SK-MEL-5 (cell line): ENCODE results near the gene RILP. TPM values are rescaled to one million over a fixed set of nuclear protein-coding genes. Genes with fewer than 3 reads are reported as not detected.

ENCODE experiments used
- DNase-seq: peaks from one replicate; pipeline ENCODE4 v3.0.0-alpha.2; 2016; ENCODE audit warnings: low read depth, low spot score
- in situ Hi-C: cut with HindIII; loops from 2 replicates; pipeline ENCODE4 v1.10.0; 2016; ENCODE audit warnings: low sequenced_read_pairs, high pct_unique_total_duplicates, low pct_unique_long_range_greater_than_20kb
- small RNA-seq, 2 experiments: library from RNA; depleted of rRNA; stranded (forward); fragments of <200 nt; gene quantifications; one replicate each; pipeline ENCODE3, GENCODE V24; 2014
- total RNA-seq: library from RNA; depleted of rRNA; stranded (reverse); fragments of >200 nt; shearing (Covaris generic); gene quantifications from 2 replicates; pipeline ENCODE4 v1.2.3, GENCODE V29; 2014; rRNA removed

RILP gene
- total RNA-seq, 1 experiment from 2014 or later, result 10.4 TPM

GRCh38 chr17:1617620-1618174, 32.0 kb downstream of the RILP start:
- DNase-seq, result peak; percentile 49
- in situ Hi-C loops, result no loop called here

GRCh38 chr17:1616101-1616500, 33.6 kb downstream of the RILP start:
- in situ Hi-C loops, result no loop called here
- DNase-seq, result no peak

GRCh38 chr17:1612400-1612799, 37.3 kb downstream of the RILP start:
- DNase-seq, result no peak
- in situ Hi-C loops, result no loop called here

DNA sequence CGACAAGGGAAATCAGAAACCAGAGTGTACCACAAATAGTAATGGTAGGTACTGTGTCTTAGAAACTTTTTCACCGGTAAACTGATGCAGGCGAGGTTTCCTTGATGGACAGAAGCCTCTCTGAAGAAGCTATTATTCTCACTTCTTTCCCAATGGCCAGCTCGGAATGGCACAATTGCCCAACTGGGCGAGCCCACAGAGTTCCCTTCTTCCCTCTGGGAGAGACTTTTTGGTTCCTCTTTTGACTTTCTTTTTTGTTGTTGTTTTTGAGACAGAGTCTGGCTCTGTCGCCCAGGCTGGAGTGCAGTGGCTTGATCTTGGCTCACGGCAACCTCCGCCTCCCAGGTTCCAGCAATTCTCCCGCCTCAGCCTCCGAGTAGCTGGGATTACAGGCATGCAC, 38.0 kb downstream of the RILP start:
- no peak for DNase-seq
- in situ Hi-C loops, result no loop called here

GRCh38 chr17:1608676-1609075, 41.0 kb downstream of the RILP start:
- in situ Hi-C loops, result no loop called here
- DNase-seq, result peak; percentile 54

- in situ Hi-C loops, result no loop called here
- DNase-seq, result no peak
Observed at GRCh38 chr17:1607971-1608320, 41.7 kb downstream of the RILP start.

- in situ Hi-C loops, result no loop called here
- no peak for DNase-seq
Observed at GRCh38 chr17:1606352-1606985, 43.2 kb downstream of the RILP start.

GRCh38 chr17:1605681-1606351, 43.9 kb downstream of the RILP start:
- in situ Hi-C loops, result no loop called here
- no peak for DNase-seq

DNA sequence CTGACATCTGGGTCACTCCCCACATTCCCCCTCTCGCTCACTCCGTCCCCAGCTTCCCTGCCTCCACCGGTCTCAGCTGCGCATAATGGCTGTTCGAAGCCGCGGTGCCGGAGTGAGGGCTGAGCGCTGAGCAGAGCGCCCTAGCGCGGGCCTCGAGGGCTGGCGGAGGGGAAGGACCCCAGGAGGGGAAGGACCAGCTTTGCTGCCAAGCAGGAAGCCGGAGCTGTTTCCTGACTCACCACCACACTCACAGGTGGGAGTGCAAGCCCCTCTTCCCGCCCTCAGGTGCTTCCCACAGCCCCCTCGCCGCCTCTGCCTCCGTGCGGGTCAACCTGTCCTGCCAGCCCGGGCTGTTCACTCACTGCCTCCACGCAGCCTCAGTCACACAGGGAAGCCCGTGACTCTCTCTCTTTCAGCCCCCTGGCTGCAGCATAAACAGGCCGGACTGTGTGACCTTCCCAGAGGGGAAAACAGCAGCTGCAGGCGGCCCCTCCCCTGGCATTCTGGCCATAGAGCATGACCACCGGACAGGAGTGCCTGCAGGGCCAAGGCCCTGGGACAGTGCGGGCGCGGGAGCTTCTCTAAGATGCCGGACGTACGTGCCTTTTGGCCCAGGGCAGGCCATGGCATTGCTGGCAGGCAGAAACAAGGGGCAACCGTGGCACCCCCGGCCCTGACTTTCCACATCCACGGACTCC, 44.7 kb downstream of the RILP start:
- DNase-seq, result no peak
- in situ Hi-C loops, result no loop called here

DNA sequence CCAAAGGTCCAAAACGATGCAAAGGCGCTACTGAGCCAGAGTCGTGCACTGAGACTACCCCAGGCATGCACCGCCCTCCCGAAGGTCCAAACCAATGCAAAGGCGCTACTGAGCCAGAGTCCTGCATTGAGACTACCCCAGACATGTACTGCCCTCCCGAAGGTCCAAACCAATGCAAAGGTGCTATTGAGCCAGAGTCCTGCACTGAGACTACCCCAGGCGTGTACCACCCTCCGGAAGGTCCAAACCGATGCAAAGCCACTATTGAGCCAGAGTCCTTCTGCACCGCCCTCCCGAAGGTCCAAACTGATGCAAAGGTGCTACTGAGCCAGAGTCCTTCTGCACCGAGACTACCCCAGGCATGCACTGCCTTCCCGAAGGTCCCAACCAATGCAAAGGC, 48.1 kb downstream of the RILP start:
- in situ Hi-C loops, result no loop called here
- DNase-seq, result no peak

DNA sequence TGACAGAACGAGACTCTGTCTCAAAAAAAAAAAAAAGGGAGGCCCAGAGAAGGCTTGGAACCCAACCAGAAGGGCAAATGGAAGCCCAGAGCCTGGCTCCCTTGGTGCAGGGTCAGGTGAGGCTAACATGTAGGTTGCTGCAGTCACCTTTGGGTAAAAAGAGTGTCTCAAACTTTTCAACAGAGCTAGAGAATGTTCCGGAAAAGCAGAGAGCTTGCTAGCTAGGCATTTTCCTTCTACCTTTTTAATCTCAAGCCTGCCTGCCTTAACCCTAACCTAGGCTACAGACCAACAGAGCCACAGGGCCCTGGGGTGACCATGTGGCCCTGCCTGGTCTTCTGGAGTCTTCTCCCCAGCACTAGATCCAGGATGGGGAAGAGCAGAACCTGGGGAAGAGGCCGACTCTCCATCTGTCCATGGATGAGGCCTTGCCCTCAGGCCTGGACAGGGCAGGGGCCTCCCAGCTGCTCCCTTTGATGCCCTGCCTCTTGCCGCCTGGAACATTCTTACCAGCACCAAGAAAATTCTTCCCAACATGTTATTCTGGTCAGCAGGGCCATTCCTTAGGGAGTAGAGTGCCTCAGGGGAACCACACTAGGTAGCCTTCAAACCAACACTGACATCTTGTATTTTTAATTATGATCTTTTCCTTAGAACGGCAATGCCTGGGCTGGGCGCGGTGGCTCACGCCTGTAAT, 51.1 kb downstream of the RILP start:
- DNase-seq, result no peak
- in situ Hi-C loops, result no loop called here

DNA sequence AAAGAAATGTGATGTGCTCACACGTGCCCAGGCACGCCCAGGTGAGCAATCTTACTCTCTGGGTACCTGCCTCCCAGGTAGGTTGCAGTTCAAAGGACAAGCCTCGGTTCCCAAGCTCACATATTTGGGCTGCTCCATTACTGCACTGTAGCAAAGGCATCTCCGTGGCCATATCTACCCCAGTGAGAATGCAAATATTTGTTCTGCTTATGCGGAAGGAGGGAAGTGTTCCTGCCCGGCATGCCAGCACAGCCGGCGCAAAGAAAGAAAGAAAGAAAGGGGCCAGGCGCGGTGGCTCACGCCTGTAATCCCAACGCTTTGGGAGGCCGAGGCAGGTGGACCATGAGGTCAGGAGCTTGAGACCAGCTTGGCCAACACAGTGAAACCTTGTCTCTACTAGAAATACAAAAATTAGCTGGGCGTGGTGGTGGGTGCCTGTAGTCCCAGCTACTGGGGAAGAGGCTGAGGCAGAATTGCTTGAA, 51.8 kb downstream of the RILP start:
- in situ Hi-C loops, result no loop called here
- DNase-seq, result no peak

Small RNAs within 50 kb of the gene (small RNA-seq; reads per million reads assigned to genes)
- gene RN7SL105P, result 0 reads per million in 2 experiments

Other genes starting within 250 kb of the RILP start
- 244 and 257 TPM in 2 replicates for gene YWHAE, start 249.6 kb downstream of the RILP start, total RNA-seq
- gene CRK, start 193.6 kb downstream of the RILP start, total RNA-seq, result 80.7 and 87.1 TPM in 2 replicates
- 48.6 and 54.6 TPM in 2 replicates for gene MYO1C, start 157.2 kb downstream of the RILP start, total RNA-seq
- 33.7 and 41.5 TPM in 2 replicates for gene INPP5K, start 133.3 kb downstream of the RILP start, total RNA-seq
- 14.6 and 27.1 TPM in 2 replicates for gene PITPNA, start 87.1 kb downstream of the RILP start, total RNA-seq
- 2.0 and 3.4 TPM in 2 replicates for gene SLC43A2, start 21.0 kb downstream of the RILP start, total RNA-seq
- gene SCARF1, start 4.1 kb downstream of the RILP start, total RNA-seq, result 0.11 and 0.16 TPM in 2 replicates
- gene PRPF8, start 35.0 kb upstream of the RILP start, total RNA-seq, result 62.2 and 67.7 TPM in 2 replicates
- 1.7 and 2.0 TPM in 2 replicates for gene TLCD2, start 60.5 kb upstream of the RILP start, total RNA-seq
- 5.5 and 5.6 TPM in 2 replicates for gene WDR81, start 74.8 kb upstream of the RILP start, total RNA-seq
- gene SERPINF2, start 93.0 kb upstream of the RILP start, total RNA-seq, result 0.32 and 0.37 TPM in 2 replicates
- gene SERPINF1, start 112.2 kb upstream of the RILP start, total RNA-seq, result 229 and 245 TPM in 2 replicates
- gene SMYD4, start 180.0 kb upstream of the RILP start, total RNA-seq, result 10.0 and 12.0 TPM in 2 replicates
- 18.9 and 31.4 TPM in 2 replicates for gene RPA1, start 180.1 kb upstream of the RILP start, total RNA-seq